HT1080 (cell line): ENCODE results near the gene AOX1. TPM values are rescaled to one million over a fixed set of nuclear protein-coding genes. Genes with fewer than 3 reads are reported as not detected.
"Not testable (repeated sequence)": the region's sequence is repeated elsewhere in the genome, so short reads cannot be mapped to it uniquely, and the experiment has no call there.

Experiments used
- DNase-seq: peaks from one replicate; pipeline ENCODE4 v3.0.0-alpha.2; 2015; ENCODE audit warnings: low read depth
- total RNA-seq: library from RNA; depleted of rRNA; stranded (reverse); fragments of >200 nt; shearing (Covaris generic); gene quantifications from 2 replicates; pipeline ENCODE4 v1.2.3, GENCODE V29; 2014

Gene AOX1
- total RNA-seq, 1 experiment from 2014 or later: 27.6 TPM

GRCh38 chr2:200664770-200665494, 79.1 kb downstream of the AOX1 start:
- DNase-seq: no peak

GRCh38 chr2:200665626-200666453, 80.0 kb downstream of the AOX1 start:
- no peak for DNase-seq

GRCh38 chr2:200667413-200667812, 81.6 kb downstream of the AOX1 start:
- no peak for DNase-seq

GRCh38 chr2:200668478-200668877, 82.7 kb downstream of the AOX1 start:
- DNase-seq: no peak

- no peak for DNase-seq
Observed at GRCh38 chr2:200669308-200669707, 83.5 kb downstream of the AOX1 start.

- DNase-seq: no peak
Observed at GRCh38 chr2:200670313-200670712, 84.5 kb downstream of the AOX1 start.

GRCh38 chr2:200670751-200671150, 84.9 kb downstream of the AOX1 start:
- DNase-seq: no peak

- DNase-seq: no peak
Observed at GRCh38 chr2:200673191-200673590, 87.4 kb downstream of the AOX1 start.

- DNase-seq: no peak
Observed at GRCh38 chr2:200674837-200675236, 89.0 kb downstream of the AOX1 start.

GRCh38 chr2:200677171-200677570, 91.4 kb downstream of the AOX1 start:
- no peak for DNase-seq

- no peak for DNase-seq
Observed at GRCh38 chr2:200677721-200678532, 92.1 kb downstream of the AOX1 start.

- DNase-seq: no peak
Observed at GRCh38 chr2:200679127-200679526, 93.3 kb downstream of the AOX1 start.

GRCh38 chr2:200679535-200679934, 93.7 kb downstream of the AOX1 start:
- no peak for DNase-seq

- DNase-seq: no peak
Observed at GRCh38 chr2:200681697-200682096, 95.9 kb downstream of the AOX1 start.

- DNase-seq: not testable (repeated sequence)
Observed at GRCh38 chr2:200682407-200682806, 96.6 kb downstream of the AOX1 start.

- DNase-seq: no peak
Observed at GRCh38 chr2:200687922-200688920, 102.4 kb downstream of the AOX1 start.

GRCh38 chr2:200689115-200689514, 103.3 kb downstream of the AOX1 start:
- no peak for DNase-seq

GRCh38 chr2:200693836-200694470, 108.1 kb downstream of the AOX1 start:
- DNase-seq: no peak

GRCh38 chr2:200695191-200695590, 109.4 kb downstream of the AOX1 start:
- DNase-seq: no peak

GRCh38 chr2:200695601-200696000, 109.8 kb downstream of the AOX1 start:
- no peak for DNase-seq
